ENCODE data around the gene SDHD.

SDHD gene

GRCh38 chr11:112106070-112106469 lies 19.4 kb downstream of the SDHD start:
- no peak for DNase-seq

- DNase-seq, result peak; percentile 55
These were observed 27.1 kb downstream of the SDHD start for GRCh38 chr11:112113539-112114457.

- DNase-seq, result no peak
These were observed 27.8 kb downstream of the SDHD start for GRCh38 chr11:112114460-112114859.

- DNase-seq, result no peak
These were observed 28.7 kb downstream of the SDHD start for GRCh38 chr11:112115386-112115785.

- DNase-seq, result no peak
These were observed 31.5 kb downstream of the SDHD start for GRCh38 chr11:112118176-112118575.

GRCh38 chr11:112121981-112122615 lies 35.4 kb downstream of the SDHD start:
- DNase-seq, result no peak

- DNase-seq, result no peak
These were observed 36.5 kb downstream of the SDHD start for GRCh38 chr11:112123129-112123528.

- DNase-seq, result no peak
These were observed 40.4 kb downstream of the SDHD start for GRCh38 chr11:112127056-112127455.

- peak; percentile 94 for DNase-seq
These were observed 41.9 kb downstream of the SDHD start for GRCh38 chr11:112128483-112129121.

GRCh38 chr11:112129656-112130055 lies 43.0 kb downstream of the SDHD start:
- no peak for DNase-seq

- DNase-seq, result no peak
These were observed 46.1 kb downstream of the SDHD start for GRCh38 chr11:112132737-112133136.

- no peak for DNase-seq
These were observed 47.8 kb downstream of the SDHD start for GRCh38 chr11:112134473-112134872.

- DNase-seq, result no peak
These were observed 56.9 kb downstream of the SDHD start for GRCh38 chr11:112143597-112143996.

Measured in NCI-H345 (cell line).